HG03159 (cell line): Measurements from ENCODE around the gene ZNF619.
A peak's percentile ranks its signal among the peaks of the same experiment; 100 is the strongest.

Source experiments
- ATAC-seq: cut with Tn5 transposase; IDR thresholded peaks from one replicate; pipeline ENCODE4 v1.9.1; 2021; ENCODE audit warnings: mild to moderate bottlenecking, moderate library complexity; ENCODE audit not compliant: unreplicated experiment

Gene ZNF619

DNA sequence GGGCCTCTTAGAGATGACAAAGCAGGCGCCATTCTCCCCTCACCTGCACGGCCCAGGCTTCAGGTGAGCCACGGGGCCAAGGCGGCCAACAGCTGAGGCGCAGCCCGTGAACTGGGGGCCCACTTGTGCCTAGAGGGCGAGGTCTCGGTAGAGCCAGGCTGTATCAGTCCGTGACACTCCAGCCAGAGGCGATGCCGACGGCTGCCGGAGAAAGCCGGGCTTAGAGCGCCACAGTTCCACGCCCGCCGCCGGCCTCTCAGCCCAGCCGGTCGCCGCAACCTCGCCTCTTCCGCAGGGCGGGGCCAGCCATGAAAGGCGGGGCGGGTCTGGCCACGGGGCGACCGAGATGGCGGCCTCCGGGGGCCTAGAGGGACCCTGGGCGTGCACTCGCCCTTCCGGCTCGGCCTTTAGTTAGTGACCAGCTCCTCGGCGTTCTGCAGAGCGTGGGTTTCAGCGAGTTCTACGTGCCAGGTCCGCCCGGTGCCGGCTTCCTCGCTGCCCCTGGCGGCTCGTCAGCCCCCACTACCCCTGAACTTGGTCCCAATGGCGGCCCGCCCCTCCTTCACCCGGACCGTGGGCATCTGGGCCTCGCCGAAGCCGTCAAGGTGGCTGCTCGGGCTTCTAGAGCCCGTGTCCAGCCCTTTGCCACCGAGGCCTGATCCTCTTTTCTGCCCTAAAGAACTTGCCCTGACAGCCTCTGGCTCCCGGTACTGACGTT lies 47.8 kb downstream of the ZNF619 start, which contains the start of gene ZNF621:
Gene ZNF621 (plus strand): TSS at position 393 of the 718 bp plus-strand sequence. CDS start 881 bp downstream, outside the sequence.
- peak; percentile 99 for ATAC-seq

GRCh38 chr3:40528426-40528825 lies 51.5 kb downstream of the ZNF619 start:
- no peak for ATAC-seq

DNA sequence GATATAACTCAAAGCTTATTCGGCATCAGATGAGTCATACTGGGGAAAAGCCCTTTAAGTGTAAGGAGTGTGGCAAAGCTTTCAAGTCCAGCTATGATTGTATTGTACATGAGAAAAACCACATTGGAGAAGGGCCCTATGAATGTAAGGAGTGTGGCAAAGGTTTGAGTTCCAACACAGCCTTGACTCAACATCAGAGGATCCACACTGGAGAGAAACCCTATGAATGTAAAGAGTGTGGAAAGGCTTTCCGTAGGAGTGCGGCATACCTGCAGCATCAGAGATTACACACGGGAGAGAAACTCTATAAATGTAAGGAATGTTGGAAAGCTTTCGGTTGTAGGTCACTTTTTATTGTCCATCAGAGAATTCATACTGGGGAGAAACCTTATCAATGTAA lies 55.3 kb downstream of the ZNF619 start:
- ATAC-seq: no peak

GRCh38 chr3:40534283-40534682 lies 57.4 kb downstream of the ZNF619 start:
- no peak for ATAC-seq
